Measurements from ENCODE around the gene SPEF1. TPM values are rescaled to one million over a fixed set of nuclear protein-coding genes. Genes with fewer than 3 reads are reported as not detected.

Gene SPEF1
- total RNA-seq, 1 experiment from 2014 or later: 0.46 TPM

DNA sequence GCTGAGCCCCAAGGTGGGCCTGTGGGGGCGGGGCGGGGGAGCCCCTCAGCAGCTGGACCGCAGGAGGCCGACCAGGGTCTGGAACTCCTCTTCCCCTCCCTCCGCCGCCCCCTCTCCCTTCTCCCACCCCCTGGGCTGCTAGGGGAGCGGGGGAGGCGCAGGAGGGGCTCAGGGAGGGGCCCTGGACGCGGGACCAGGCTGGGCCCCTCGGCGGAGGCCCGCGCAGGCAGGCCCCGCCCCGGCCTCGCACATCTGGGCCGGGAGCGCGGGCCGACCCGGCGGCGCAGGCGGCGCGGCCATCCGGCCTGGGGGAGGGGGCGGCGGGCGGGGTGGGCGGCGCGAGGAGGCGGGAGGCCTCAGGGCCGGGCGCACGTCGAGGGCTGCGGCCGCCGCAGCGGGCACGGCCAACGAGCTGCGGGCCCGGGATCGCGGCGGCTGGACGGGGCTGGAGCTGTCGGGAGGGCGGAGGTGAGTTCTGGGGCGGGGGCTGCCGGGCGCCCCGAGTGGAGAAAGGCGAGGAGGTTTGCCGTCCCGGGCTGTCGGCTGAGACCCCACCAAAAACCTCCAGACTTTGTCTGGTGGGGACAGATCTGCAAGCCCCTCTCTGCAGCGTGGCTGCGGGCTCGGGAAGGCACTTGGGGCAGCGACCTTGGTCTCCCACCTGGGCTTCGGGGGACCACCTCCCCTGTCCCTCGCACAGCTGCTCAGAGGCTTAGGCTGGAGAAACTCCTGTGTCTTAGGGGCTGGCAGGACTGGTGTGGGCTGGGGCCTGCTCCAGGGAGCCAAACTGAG is 48.7 kb downstream of the SPEF1 start, which contains the start of gene HSPA12B:
Gene HSPA12B (plus strand): TSS at position 359 of the 792 bp plus-strand sequence. CDS start 5,990 bp downstream, outside the sequence.
- no peak for DNase-seq (ENCODE audit: low read depth)

DNA sequence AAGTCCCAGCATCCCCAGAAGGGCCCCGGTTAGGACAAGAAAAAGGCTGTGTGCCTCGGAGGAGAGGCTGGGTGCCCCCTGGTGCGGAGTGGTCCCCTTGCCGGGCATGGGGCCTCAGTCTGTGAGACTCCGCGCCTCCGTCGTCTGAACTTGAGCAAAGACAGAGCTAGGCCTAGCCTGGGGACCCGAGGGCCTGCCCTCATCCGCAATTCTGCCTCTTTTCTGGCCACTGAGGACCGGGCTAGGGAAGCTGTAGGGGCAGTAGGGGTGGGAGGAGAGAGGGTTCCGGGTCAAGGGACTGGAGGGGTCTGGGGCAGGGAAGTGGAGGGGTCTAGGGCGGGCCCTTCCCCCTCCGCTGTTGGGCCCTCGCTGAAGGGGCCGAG is 49.3 kb downstream of the SPEF1 start:
- no peak for DNase-seq (ENCODE audit: low read depth)

DNA sequence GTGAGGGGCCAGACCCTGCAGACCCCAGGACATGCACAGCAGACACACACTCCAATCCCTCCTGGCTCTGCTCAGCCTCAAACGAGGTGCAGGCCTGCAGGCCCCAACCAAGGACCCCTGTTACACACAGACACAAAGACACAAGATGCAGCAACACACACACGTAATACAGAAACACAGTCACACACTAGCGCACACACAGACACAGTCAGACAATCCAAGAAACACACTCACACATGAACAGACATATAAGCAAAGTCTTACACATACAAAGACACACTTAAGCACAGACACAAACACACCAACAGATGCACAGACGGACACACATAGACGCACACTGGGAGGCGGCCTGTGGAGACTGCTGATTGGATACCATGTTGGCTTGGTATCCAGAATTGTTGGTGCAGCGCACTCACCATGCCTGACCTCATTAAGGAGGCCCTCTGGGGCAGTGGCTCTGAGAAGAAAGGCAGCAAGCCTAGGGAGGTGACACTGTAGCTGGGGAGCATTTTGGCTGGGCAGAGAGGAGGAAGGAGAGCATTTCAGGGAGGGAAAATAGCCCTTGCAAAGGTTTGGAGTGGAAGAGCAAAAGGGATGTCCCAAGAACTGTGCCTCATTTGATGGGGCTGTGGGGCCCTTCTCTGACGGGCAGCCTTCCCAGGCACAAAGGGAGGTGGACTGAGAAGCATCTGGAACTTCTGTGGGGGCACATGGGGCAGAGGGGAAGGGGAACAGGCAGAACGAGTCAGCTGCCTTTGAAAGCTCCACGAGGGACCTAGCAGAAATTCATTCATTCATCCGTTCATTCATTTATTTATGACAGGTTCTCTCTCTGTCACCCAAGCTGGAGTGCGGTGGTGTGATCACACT is 50.2 kb downstream of the SPEF1 start:
- no peak for DNase-seq (ENCODE audit: low read depth)

- no peak for DNase-seq (ENCODE audit: low read depth)
Measured at GRCh38 chr20:3729811-3730540, 51.3 kb downstream of the SPEF1 start.

DNA sequence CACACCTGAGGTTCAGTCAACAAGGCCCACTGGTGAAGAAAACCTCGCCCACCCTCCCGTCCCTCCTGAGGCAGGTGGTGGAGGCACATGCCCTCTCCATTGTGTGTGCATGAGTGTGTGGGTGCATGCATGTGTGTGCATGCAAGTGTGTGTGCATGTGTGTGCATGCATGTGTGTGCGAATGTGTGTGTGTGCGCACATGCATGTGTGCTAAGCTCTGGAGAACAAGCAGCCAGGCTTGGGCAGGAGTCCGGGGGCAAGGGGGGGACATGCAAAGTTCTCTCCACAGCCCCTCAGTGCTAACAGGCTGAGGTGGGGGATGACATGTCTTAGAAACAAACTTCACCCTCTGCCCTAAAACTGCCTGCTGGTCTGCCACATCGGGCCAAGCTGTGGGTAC is 51.9 kb downstream of the SPEF1 start:
- no peak for DNase-seq (ENCODE audit: low read depth)

GRCh38 chr20:3728876-3729275 is 52.4 kb downstream of the SPEF1 start:
- no peak for DNase-seq (ENCODE audit: low read depth)

DNA sequence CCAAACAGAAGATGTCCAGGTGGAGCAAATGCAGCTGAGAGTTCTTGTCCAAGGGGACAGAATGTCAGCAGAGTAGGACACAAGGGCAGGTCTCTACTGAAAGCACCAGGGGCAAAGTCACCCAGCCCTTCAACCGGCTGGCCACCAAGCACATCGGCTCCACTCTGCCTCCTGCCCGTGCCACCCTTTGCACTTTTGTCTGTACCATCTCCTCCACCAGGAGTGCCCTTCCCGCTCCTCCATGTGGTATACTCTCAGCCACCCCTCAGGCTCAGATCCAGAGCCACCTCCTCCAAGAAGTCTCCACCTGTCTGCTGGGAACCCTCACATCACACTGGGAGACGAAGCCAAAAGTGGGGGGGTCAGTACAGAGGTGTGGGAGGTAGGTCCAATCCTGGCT is 52.9 kb downstream of the SPEF1 start:
- no peak for DNase-seq (ENCODE audit: low read depth)

Other genes with a start within 250 kb of the SPEF1 start
- not detected in 2 replicates for gene GFRA4, start 118.0 kb downstream of the SPEF1 start, total RNA-seq (2014; rRNA removed)
- 0.11 and 0.13 TPM in 2 replicates for gene ADAM33, start 99.4 kb downstream of the SPEF1 start, total RNA-seq (2014; rRNA removed)
- not detected in 2 replicates for gene SIGLEC1, start 68.8 kb downstream of the SPEF1 start, total RNA-seq (2014; rRNA removed)
- not detected in 2 replicates for gene HSPA12B, start 48.8 kb downstream of the SPEF1 start, total RNA-seq (2014; rRNA removed)
- gene ADISSP, start 13.7 kb downstream of the SPEF1 start, total RNA-seq (2014; rRNA removed): 84.3 and 85.6 TPM in 2 replicates
- 163 and 173 TPM in 2 replicates for gene CENPB, start 5.3 kb upstream of the SPEF1 start, total RNA-seq (2014; rRNA removed)
- gene CDC25B, start 14.9 kb upstream of the SPEF1 start, total RNA-seq (2014; rRNA removed): 80.0 and 100 TPM in 2 replicates
- 25.5 and 30.5 TPM in 2 replicates for gene AP5S1, start 39.1 kb upstream of the SPEF1 start, total RNA-seq (2014; rRNA removed)
- 24.3 and 25.0 TPM in 2 replicates for gene MAVS, start 65.4 kb upstream of the SPEF1 start, total RNA-seq (2014; rRNA removed)
- gene PANK2, start 107.9 kb upstream of the SPEF1 start, total RNA-seq (2014; rRNA removed): 53.8 and 67.5 TPM in 2 replicates
- gene RNF24, start 234.1 kb upstream of the SPEF1 start, total RNA-seq (2014; rRNA removed): 21.7 and 26.5 TPM in 2 replicates